Islet of Langerhans (tissue), 1 donor: Measurements from ENCODE around the gene UBXN6.

Experiments
- FAIRE-seq: peaks from one replicate; lab custom pipeline; 2011; peaks lifted over from hg19 to GRCh38; lab: Jason Lieb, UNC

The UBXN6 gene

DNA sequence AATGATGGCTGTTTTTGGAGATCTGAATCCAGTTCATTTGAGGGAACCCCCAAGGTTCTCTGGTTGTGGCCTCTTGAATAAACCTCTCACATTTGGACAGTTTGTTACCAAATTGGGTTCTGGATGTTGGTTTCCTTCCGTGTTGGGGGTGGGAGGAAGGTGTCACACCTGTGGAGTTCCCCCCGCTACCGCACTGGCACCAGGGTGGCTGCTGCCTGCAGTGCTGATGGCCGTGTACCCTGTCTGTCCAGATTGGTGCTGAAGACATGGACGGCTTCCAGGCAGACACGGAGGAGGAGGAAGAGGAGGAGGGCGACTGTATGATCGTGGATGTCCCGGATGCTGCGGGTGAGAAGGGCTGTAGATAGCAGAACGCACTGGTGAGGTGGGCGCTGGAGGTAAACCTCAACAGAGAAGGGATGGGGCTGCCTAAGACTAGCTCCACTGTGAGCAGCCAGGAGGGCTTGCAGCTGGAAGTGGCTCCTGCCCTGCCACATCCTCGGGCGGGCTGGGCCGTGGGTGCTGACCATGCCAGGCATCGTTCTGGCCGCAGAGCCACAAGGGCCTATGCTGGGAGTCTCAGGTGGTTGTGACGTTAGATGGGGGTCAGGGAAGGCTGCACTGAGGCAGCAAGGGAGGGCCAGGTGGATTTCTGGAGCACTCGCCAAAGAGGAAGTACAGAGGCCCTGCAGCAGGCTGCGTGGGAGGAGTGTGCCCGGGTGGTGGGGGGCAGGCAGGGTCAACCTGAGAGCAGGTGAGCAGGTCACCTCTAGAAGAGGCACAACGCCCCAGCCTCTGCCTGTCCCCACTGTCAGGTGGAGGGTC, 15.4 kb downstream of the UBXN6 start:
- no peak for FAIRE-seq

DNA sequence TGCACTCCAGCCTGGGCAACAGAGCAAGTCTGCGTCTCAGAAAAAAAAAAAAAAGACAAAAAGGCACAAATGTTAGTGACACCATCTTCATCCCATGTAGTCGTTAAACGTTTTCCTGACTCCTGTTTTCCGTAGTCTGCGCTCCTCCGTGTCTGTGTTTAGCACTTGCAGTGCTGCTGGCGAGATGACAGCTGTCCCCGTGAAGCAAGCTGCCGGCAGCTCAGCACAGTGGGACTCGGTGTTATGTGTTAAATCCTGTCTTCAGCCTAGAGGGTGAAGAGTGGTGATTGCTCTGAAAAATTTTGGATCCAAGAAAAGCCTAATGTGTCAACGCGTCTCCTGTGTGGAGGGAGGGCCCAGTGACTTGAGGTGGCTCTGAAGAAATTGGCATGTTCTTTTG, 18.4 kb downstream of the UBXN6 start:
- no peak for FAIRE-seq

DNA sequence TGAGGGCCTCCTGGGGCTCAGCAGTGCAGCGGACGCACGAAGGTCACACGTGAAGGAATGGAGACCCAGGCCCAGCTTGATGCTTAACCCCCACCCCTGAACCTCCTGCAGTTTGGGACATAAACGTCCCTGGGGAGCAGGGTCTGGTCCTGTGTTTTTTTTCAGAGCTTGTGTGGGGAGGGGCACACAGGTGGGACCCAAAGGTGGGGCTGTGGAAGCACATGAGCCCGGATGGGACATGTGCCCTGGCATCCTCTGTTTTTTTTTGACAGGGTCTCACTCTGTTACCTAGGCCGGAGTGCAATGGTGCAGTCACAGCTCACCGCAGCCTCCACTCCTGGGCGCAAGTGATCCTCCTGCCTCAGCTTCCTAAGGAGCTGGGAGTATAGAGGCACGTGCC, 20.5 kb downstream of the UBXN6 start:
- no peak for FAIRE-seq

DNA sequence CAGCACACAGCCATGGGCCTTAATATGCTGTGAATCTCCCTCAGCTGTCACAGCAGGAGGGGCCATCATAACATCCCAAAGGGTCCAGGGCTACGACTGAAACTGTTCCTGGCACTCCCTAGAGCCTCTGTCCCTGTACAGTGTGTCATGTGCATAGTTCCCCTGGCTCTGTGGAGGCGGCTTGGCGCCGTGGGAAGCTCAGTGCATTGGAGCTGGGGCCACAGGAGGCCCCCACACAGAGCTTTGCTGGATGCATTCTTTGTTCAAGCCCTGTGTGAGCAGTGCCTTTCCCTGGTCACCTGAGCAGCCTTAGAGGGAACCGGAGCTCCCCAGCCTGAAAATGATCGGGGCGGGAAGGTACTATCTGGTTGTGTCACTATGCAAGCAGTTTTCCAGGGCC, 21.4 kb downstream of the UBXN6 start:
- no peak for FAIRE-seq

DNA sequence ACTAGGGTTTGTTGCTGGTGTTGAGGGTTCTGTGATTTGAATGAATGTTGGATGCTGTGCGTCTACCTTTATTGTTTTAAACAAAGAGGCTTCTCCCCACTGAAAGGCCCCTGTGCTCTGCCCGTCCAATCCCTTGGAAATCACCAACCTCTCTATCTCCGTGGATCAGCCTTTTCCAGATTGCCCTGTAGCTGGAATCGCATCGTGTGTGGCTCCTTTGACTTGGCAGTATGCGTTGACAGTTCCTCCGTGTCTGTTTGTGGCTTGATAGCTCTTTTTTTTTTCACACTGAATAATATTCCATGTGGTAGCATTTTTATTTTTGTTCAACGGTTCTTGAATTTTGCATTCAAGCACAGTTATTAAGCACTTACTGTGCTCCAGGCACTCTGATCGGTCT, 23.2 kb downstream of the UBXN6 start:
- no peak for FAIRE-seq

DNA sequence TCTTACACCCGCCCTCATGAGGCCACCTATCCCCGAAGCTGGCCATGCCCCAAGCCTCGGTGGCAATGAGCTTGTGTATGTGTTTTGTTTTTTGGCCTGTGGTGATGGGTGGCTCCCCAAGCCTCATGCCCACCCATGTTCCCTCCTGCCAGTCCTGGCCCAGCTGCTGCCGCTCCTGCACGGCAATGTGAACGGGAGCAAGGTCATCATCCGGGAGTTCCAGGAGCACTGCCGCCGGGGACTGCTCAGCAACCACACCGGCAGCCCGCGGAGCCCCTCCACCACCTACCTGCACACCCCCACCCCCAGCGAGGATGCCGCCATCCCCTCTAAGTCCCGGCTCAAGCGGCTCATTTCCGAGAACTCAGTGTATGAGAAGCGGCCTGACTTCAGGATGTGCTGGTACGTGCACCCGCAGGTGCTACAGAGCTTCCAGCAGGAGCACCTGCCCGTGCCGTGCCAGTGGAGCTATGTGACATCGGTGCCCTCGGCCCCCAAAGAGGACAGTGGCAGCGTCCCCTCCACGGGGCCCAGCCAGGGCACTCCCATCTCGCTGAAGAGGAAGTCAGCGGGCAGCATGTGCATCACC, 24.6 kb downstream of the UBXN6 start:
- no peak for FAIRE-seq

DNA sequence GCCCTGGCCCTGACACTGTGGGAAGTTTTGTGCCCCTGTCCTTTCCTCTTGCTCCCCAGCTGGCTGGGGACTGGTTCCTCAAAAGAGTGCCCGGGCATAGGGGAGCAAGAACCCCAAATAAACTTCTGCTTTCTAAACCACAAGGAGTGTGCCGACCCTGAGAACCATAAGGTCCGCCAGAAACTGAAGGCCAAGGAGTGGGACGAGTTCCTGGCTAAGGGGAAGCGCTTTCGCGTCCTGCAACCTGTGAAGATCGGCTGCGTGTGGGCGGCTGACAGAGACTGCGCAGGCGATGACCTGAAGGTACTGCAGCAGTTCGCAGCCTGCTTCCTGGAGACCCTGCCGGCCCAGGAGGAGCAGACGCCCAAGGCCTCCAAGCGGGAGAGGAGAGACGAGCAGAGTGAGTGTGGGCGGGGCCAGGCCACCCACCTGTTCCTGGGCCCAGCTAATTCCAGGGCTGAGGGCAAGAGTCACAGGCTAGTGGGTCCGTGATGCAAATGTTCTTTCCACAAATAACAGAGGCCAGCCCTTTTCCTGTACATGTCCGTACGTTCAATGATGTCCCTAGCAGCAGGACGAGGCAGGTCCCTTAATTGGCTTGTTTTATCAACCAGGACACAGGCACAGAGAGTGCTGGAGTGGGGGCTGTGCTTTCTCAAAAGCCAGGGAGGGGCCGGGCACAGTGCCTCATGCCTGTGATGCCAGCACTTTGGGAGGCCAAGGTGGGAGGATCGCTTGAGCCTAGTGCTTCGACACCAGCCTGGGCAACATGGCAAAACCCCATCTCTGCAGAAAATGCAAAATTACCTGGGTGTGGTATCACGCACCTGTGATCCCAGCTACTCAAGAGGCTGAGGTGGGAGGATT, 25.6 kb downstream of the UBXN6 start:
- no peak for FAIRE-seq

DNA sequence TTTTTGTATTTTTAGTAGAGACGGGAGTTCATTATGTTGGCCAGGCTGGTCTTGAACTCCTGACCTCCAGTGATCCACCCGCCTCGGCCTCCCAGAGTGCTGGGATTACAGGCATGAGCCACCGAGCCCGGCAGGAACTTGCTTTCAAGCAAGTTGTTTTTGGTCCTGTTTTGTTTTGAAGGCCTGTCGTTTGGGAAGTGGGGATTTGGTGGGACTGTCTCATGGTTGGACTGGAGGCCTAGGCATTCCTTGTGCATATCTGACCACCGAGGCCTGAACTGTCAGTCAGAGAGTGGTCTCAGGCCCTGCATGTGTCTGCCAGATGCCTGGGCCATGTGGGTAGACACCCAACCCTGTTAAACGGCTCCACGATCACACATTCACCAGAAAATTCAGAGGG, 26.3 kb downstream of the UBXN6 start:
- FAIRE-seq, result no peak

DNA sequence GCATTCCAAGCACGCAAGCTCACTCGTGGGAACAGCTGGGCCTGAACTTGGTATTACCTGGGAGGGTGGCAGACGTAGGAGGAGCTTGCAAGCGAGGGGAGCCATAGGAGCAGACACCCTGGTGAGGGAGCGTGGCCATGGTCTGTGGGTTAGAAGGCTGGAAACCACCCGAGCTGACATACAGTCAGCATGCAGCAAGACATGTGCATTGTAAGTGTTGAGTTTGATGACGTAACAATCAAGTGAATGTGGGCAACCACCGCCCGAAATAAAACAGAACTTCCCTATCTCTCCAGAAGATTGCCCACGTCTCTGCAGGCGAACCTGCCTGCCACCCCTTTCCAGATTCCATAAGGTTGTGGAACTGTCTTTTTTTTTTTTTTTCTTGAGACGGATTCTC, 26.8 kb downstream of the UBXN6 start:
- no peak for FAIRE-seq

DNA sequence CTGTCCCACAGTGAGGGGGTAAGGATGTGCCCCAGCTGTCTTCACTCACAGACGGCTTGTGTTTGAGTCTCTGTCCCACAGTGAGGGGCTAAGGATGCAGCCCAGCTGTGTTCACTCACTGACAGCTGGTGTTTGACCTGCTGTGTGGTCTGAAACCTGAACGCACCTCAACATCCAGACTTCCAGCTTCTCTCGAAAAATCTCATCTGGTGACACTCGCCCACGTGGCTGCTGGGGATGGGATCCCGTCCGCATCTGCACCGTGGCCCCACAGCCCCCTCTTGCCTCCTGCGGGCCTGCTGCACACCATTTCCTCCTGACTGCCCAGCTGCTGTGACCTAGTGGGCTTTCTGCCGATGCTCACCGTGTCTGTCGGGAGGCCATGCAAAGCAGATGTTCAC, 27.8 kb downstream of the UBXN6 start:
- no peak for FAIRE-seq

DNA sequence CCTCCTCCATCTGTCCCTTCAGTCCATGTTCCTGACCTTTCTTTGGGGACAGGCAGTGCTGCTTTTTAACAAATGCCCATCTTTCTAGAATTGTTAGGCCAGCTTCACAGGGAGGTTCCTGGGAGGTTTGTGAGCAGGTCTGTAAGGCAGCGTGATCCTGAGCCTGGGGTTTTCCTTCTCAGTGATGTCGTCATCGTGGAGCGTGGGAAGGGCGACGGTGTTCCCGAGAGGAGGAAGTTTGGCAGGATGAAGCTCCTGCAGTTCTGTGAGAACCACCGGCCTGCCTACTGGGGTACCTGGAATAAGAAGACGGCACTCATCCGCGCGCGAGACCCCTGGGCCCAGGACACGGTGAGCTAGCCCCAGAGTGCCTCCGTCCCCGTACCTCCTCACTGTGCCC, 28.3 kb downstream of the UBXN6 start:
- no peak for FAIRE-seq

DNA sequence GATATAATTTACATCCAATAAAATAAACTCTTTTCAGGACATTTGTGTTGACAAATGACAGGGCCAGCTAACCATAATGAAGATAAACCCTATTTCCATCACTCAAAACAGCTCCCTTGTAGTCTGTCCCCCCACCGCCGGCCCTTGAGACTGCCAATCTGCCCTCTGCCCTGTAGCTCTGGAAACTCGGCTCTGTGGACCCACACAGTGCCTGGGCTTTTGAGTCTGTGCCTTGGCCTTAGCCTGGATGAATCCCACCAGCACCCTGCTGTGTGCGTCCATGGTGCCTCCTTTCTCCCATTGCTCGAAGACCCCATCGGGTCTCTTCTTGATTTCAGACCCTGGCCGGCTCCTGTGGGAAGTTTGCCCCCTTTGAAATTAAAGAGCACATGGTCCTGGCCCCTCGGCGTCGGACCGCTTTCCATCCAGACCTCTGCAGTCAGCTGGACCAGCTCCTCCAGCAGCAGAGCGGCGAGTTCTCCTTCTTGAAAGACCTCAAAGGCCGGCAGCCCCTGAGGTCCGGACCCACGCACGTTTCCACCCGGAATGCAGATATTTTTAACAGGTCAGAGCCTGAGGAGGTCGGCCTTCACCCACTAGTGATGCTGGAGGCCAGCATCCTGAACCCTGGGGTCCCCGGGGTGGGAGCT, 29.1 kb downstream of the UBXN6 start:
- FAIRE-seq, result no peak

DNA sequence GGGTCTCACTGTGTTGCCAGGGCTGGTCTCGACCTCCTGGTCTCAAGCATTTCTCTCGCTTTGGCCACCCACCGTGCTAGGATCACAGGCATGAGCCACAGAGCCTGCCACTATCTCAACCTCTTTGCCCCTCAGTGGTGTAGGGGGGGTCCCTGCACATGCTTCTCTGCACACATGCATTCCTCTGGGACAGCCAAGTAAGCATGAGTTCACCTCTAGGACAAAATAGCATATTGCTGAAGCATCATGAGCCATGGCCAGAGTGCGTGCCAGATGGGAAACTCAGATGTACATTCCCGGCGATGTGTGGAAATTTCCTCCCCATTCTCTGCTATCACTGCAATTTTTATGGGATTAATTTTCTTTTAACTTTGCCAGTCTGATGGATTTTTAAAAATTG, 32.1 kb downstream of the UBXN6 start:
- FAIRE-seq, result no peak

DNA sequence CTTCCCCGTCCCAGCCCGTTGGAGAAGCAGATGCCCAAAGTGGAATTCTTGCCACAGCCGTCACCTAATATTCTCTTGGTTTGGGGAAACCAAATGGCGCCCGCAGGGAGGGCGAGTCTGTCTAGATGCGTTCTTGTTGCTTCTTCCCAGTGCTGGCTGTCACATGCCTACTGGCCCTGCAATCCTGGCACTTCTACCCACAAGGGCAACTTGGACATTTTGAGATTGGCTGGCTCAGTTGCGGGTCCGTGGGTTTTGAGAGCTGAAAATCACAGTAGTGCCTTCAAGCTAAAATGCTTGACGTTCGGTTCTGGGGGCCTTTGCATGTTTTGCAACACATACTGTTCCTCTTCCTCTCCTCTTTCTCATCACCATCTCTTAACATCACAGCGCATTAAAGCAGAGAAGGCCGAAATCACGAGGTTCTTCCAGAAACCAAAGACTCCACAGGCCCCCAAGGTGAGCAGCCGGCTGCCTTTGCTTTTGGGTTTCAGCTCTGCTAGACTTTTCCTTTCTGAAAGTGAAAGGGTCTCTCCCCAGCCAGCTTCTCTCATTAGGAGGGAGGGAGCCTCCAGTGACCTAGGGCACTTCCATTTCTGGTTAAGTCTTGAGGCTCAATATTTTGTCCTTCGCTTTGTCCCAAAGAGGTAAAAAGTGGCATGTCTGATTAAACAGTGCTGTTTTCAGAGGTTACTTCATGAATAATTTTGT, 34.0 kb downstream of the UBXN6 start:
- no peak for FAIRE-seq

DNA sequence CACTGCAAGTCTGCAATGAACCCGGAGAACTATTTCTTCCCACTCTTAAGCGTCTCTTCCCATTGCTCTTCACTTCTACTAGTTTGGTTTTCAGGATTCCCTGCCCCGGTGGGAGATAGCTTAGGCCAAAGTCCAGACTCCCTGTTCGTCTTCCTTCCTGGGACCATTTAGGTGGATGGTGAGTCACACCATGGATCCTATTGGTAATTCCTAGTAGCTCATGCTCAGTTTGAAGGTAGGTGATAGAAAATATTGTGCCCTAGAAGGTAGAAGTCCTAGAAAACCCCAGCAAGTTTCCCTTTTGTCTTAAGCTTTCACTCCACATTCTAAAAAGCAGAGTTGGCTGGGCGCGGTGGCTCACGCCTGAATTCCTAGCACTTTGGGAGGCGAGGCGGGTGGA, 41.3 kb downstream of the UBXN6 start:
- no peak for FAIRE-seq

DNA sequence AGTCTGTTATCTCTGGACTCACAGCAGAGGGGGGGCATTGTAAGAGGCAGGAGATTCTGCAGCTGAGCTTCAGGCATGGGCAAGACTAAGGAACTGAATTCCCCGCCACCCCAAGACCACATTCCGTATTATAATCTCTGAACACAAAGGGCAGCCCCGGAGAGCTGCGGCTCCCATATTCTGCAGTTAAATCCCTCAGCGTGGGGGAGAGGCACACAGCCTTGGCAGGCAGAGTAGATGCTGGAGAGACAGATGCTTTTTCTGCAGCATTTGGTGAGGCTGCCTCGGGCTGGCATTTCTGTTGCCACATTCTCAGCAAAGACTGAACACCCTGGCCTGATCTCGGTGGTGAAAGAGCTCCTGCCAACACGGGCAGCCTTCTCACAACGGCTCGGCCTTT, 42.2 kb downstream of the UBXN6 start:
- FAIRE-seq, result no peak

DNA sequence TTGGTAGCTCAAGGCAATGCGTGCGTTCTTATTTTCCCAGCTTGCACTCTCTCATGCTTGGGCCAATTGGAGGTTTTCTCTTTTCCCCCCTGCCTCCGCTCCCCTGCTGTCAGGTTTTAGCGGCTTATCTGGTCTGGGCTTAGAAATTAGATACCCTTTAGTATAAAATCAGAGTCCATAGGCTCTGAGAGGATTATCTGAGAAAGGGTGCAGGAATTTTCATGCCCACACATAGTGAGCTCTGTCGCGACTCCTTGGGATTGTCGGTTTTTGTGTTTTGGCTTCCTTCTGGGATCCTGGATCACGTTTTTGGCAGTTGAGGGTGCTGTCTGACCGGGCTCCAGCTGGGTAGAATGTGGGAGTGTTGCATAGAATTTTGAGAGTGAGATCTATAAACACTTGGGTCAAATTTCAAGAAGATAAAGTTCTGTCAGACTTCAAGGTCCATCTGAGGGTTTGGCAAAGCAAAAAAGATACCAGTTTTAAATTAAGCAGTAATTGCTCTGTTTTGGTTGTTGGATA, 42.7 kb downstream of the UBXN6 start:
- no peak for FAIRE-seq

DNA sequence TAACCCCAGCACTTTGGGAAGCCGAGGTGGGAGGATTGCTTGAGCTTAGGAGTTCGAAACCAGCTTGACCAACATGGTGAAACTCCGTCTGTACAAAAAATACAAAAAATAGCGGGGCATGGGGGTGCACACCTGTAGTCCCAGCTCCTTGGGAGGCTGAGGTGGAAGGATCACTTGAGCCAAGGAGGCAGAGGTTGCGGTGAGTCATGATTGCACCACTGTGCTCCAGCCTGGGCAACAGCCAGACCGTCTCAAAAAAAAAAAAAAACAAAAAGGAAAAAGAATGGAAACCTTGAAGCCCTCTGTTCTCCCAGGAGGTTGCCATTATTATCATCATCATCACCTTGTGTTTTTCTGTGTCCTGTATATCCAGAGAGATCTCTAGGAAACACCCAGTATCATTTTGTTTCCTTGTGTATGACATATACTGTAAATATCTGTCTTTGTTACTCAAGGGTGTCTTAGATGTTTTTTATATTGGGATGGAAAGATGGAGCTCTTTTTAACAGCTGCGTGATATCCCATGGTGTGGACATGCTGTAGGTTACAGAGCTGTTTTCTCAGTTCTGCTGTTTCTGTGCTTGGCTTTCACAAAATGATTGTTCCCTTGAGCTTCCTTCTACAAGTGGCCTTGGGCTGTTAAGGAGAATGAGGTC, 43.3 kb downstream of the UBXN6 start:
- FAIRE-seq, result no peak

DNA sequence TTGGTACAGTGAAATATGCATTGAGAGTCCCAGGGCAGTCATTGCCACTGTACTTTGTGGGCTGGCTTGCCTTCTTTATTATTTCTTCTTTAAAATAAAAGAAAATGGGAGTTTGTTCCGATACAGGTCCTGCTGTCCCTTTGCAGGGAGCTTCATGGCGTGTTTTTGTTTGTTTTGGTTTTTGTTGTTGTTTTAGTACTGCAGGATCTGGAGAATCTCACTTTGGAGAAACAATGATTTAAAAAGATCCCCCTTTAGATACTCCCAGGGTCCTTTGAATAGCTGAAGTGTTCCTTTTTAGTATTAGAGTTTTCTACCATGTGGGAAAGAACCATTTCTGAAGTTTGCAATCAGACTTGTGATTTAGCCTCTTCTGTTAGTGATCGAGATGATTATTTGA, 44.0 kb downstream of the UBXN6 start:
- no peak for FAIRE-seq

DNA sequence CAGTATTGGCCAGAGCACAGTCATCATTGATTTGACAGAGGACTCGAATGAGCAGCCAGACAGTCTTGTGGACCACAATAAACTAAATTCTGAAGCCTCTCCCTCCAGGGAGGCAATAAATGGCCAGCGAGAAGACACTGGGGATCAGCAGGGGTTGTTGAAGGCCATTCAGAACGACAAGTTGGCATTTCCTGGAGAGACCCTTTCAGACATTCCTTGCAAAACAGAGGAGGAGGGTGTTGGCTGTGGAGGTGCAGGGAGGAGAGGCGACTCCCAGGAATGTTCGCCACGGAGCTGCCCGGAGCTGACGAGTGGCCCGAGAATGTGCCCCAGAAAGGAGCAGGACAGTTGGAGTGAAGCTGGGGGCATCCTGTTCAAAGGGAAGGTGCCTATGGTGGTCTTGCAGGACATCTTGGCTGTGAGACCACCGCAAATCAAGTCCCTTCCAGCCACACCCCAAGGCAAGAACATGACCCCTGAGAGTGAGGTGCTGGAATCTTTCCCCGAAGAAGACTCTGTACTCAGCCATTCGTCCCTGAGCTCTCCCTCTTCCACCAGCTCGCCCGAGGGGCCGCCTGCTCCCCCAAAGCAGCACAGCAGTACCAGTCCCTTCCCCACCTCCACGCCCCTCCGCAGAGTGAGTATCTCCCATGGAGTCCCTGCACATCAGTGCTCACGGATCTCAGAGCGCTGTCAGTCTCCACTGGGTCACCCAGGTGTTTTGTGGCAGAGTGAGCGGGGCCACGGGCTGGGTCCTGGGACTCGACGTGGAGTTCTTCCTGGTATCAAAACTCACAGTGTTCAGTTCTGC, 48.3 kb downstream of the UBXN6 start:
- no peak for FAIRE-seq
